Tibial artery (tissue), 4 donors: ENCODE results near the gene LYRM4.

Experiments
- DNase-seq, 2 donors: peaks; one replicate each; pipeline ENCODE4 v3.0.0-alpha.2; 2019
- H3K27ac ChIP-seq, 2 donors: fragments of 200-600 bp; sonication (generic) in 1 of 2; 1 replicate in 1 of 2; 2 replicates in 1 of 2; pipeline ENCODE4 v1.5.1; 2018 to 2019; ENCODE audit warnings: mild to moderate bottlenecking in 1 of 2
- H3K27me3 ChIP-seq, 2 donors: fragments of 200-600 bp; sonication (generic) in 1 of 2; one replicate each; pipeline versions ENCODE4 v1.5.1 to v1.6.0; 2016 to 2019
- H3K36me3 ChIP-seq, 3 donors: fragments of 200-600 bp; sonication (generic) in 2 of 3; one replicate each; pipeline ENCODE4 v1.5.1; 2016 to 2019; ENCODE audit warnings: mild to moderate bottlenecking in 2 of 3
- H3K4me1 ChIP-seq, 4 donors: fragments of 200-600 bp; sonication (generic) in 2 of 4; 1 replicate in 3 of 4; 2 replicates in 1 of 4; pipeline ENCODE4 v1.5.1; 2016 to 2019
- H3K4me3 ChIP-seq, 2 donors: fragments of 200-600 bp; sonication (generic) in 1 of 2; 1 replicate in 1 of 2; 2 replicates in 1 of 2; pipeline ENCODE4 v1.5.1; 2018 to 2019; ENCODE audit warnings: mild to moderate bottlenecking in 2 of 2
- H3K9me3 ChIP-seq, 3 donors: fragments of 200-600 bp; sonication (generic) in 1 of 3; one replicate each; pipeline ENCODE4 v1.5.1; 2016 to 2019
- intact Hi-C: fragments of 100-400 bp; cut with DNase I; formaldehyde crosslinking; loops from one replicate; pipeline ENCODE4 v1.15.0; 2023; ENCODE audit warnings: low total_unique reads
- TF ChIP-seq, protein P1 (sequence below), 2 experiments: fragments of 200-600 bp in 1 of 2; fragments of 450-650 bp in 1 of 2; IDR thresholded peaks; one replicate each; pipeline ENCODE4 v1.5.1; 2017 to 2019; ENCODE audit warnings: antibody characterized with exemption in 2 of 2, mild to moderate bottlenecking in 1 of 2, moderate library complexity in 1 of 2

LYRM4 gene

DNA sequence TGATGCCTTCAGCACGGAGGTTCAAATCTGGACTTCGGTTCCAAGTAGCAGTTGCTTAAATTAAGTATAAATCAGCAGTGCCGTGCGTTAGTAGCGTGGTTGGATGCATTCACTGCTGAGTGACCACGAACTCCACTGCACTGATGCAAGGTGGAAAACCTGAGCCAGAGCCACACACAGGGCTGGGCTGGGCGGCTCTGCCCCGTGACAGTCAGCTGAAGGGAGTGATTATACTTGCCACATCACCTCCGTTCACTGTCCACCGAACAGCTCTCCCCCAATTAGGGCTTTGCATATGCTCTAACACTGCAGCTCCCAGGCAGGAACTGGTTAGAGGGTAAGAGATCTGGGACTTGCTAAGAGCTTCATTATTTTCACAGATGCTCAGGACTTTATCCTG lies 153.4 kb downstream of the LYRM4 start:
- peak in 1 of 2 donors; percentile 48 for DNase-seq
- intact Hi-C loops, result no loop called here
- TF ChIP-seq, protein P1, sequence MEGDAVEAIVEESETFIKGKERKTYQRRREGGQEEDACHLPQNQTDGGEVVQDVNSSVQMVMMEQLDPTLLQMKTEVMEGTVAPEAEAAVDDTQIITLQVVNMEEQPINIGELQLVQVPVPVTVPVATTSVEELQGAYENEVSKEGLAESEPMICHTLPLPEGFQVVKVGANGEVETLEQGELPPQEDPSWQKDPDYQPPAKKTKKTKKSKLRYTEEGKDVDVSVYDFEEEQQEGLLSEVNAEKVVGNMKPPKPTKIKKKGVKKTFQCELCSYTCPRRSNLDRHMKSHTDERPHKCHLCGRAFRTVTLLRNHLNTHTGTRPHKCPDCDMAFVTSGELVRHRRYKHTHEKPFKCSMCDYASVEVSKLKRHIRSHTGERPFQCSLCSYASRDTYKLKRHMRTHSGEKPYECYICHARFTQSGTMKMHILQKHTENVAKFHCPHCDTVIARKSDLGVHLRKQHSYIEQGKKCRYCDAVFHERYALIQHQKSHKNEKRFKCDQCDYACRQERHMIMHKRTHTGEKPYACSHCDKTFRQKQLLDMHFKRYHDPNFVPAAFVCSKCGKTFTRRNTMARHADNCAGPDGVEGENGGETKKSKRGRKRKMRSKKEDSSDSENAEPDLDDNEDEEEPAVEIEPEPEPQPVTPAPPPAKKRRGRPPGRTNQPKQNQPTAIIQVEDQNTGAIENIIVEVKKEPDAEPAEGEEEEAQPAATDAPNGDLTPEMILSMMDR (IDR thresholded peaks at IDR 0.05), result no peak

DNA sequence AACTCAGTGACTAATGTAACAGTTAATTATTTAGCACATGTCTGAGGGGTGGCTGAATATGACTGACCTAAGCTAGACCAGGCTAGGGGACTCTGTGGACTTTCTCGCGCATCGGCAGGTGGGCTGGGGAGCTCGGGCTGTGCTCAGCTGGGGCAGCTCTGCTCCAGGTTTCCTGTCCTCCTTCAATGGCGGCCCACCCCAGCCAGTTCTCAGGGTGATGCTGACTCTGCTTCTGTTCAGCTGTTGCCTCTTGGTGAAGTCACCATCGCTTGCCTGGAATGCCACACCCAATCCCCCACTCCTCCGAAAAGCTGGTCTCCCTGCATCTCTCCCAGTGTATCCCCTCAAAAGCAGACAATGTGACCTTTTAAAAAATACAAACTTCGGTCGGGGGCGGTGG lies 155.6 kb downstream of the LYRM4 start:
- no peaks in the 10 kb centered on the region for H3K27me3 ChIP-seq
- intact Hi-C loops, result no loop called here
- H3K36me3 ChIP-seq, result peaks cover 0 to 10% (median 3%) of the 10 kb centered on the region in 3 donors
- no peak overlapping the region for H3K4me3 ChIP-seq
- TF ChIP-seq, protein P1 (IDR thresholded peaks at IDR 0.05), result no peak
- no peaks in the 10 kb centered on the region for H3K9me3 ChIP-seq
- no peaks in the 10 kb centered on the region for H3K4me1 ChIP-seq
- no peak overlapping the region for H3K27ac ChIP-seq
- DNase-seq, result peak in 1 of 2 donors; percentile 37

More for the DNA sequence above, 153.4 kb downstream of the LYRM4 start:
- no peaks in the 10 kb centered on the region for H3K4me1 ChIP-seq
- H3K27me3 ChIP-seq, result no peaks in the 10 kb centered on the region
- H3K27ac ChIP-seq, result no peak overlapping the region
- no peaks in the 10 kb centered on the region for H3K9me3 ChIP-seq
- peaks cover 0 to 17% (median 3%) of the 10 kb centered on the region in 3 donors for H3K36me3 ChIP-seq
- no peak overlapping the region for H3K4me3 ChIP-seq

DNA sequence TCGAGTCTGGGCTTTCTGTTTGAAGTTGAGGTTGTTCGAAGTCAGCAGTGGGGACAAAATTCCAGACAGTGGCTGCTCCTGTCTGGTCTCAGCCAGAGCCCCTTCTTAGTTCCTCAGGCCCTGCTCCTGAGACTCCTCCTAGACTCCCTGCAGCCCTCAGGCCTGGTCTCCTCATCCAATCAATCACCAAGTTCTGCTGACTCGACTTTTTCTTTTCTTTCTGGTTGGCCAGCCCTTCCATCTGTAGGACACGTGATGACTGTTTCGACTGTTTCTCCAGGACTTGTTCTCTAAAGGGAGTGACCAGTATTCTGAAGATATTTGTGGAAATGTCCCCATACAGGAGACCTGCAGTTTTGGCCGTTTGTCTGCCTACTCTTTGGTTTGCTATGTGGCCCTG lies 156.1 kb downstream of the LYRM4 start:
- H3K27me3 ChIP-seq, result no peaks in the 10 kb centered on the region
- no peak overlapping the region for H3K27ac ChIP-seq
- DNase-seq, result no peak
- H3K36me3 ChIP-seq, result peaks cover 0 to 10% (median 3%) of the 10 kb centered on the region in 3 donors
- H3K9me3 ChIP-seq, result no peaks in the 10 kb centered on the region
- no peaks in the 10 kb centered on the region for H3K4me1 ChIP-seq
- no peak overlapping the region for H3K4me3 ChIP-seq
- intact Hi-C loops, result no loop called here
- TF ChIP-seq, protein P1 (IDR thresholded peaks at IDR 0.05), result no peak

DNA sequence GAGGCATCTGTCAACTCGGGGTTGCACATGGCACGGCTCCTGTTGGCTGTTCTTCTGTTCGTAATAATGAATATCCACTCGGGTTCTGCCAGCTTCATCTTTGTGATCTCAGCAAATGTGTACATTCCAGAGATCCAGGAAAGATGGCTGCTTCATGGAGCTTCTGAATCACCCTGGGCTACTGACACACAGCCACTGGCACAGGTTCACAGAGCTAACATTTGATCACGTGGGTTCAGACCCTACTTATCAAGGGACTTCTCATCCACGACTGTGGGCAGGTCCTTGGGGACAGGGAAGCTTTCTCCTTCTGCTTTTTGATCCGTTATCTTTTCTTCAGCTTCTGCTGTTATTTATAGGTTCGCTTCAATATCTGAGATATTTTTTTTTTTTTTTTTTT lies 157.5 kb downstream of the LYRM4 start:
- Histone ChIP-seq H3K27ac (no peak overlapping the region), H3K36me3 (peaks cover 0 to 3% (median 0%) of the 10 kb centered on the region in 3 donors), H3K4me1 (no peaks in the 10 kb centered on the region), H3K9me3 (no peaks in the 10 kb centered on the region), H3K4me3 (no peak overlapping the region), H3K27me3 (no peaks in the 10 kb centered on the region)
- intact Hi-C loops, result no loop called here
- TF ChIP-seq, protein P1 (IDR thresholded peaks at IDR 0.05), result no peak
- no peak for DNase-seq

DNA sequence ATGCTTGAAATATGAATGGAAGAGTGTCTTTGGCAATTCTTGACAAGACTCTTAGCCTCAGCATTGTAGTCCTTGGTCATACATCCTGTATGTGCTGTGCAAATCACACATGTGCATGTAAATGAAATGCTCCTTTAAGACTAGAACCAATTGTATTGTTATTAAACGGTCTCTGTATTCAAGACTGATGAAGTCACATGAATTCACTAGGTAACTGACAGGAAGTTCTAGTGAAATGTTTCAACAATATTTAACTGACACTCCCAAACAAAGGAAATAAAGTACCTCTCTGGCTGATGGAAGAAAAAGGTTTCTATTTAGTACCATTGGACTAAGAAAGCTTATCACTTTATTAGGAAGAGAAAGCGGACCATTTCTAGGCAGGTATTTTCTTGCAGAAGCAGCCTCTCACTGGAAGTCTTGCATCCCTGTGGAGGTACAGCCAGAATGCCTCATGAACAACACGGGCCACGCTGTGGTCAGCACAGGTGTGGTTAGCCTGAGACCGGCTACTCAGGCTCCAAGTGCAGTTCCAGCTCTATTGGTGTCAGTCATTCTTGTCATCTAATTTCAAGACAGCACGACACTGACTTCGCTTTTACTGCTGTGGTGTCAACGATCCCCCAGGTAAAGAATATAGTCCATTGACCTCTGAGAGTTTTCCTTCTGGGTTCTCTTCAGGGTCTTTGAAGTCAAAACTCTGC lies 158.3 kb downstream of the LYRM4 start:
- no peaks in the 10 kb centered on the region for H3K9me3 ChIP-seq
- no peak overlapping the region for H3K27ac ChIP-seq
- TF ChIP-seq, protein P1 (IDR thresholded peaks at IDR 0.05), result no peak
- H3K36me3 ChIP-seq, result peaks cover 0 to 3% (median 0%) of the 10 kb centered on the region in 3 donors
- intact Hi-C loops, result no loop called here
- H3K27me3 ChIP-seq, result no peaks in the 10 kb centered on the region
- no peak overlapping the region for H3K4me3 ChIP-seq
- DNase-seq, result no peak
- no peaks in the 10 kb centered on the region for H3K4me1 ChIP-seq
